Erythroblast (primary cell): Measurements from ENCODE around the gene AKAP8L.

ENCODE experiments used
- GATA1 ChIP-seq: IDR thresholded peaks from 2 replicates; pipeline ENCODE4 v1.6.1; 2011; ENCODE audit warnings: low read depth, mild to moderate bottlenecking, control low read depth, low read length, moderate library complexity
- POLR2A ChIP-seq: IDR thresholded peaks from 2 replicates; pipeline ENCODE4 v1.6.1; 2011; ENCODE audit warnings: mild to moderate bottlenecking, low read length

GRCh38 chr19:15374105-15374651 is 44.6 kb downstream of the AKAP8L start:
- TF ChIP-seq POLR2A (no peak), GATA1 (no peak)
